Spinal cord (tissue), 10 donors: ENCODE data around the gene CAPS. TPM values are rescaled to one million over a fixed set of nuclear protein-coding genes. Genes with fewer than 3 reads are reported as not detected.
A peak's percentile ranks its signal among the peaks of the same experiment; 100 is the strongest.
"Not testable (repeated sequence)": the region's sequence is repeated elsewhere in the genome, so short reads cannot be mapped to it uniquely, and the experiment has no call there.

ENCODE experiments used
- DNase-seq, 6 donors: peaks; one replicate each; pipeline versions ENCODE4 v3.0.0 to v3.0.0-alpha.2; 2013 to 2015; ENCODE audit warnings: low spot score in 6 of 6, low read depth in 4 of 6
- H3K27ac ChIP-seq: one replicate; pipeline ENCODE4 v1.5.1; 2013; ENCODE audit warnings: low read depth, low read length, control low read depth
- H3K27me3 ChIP-seq: one replicate; pipeline ENCODE4 v1.6.1; 2013; ENCODE audit warnings: low read length; ENCODE audit not compliant: control insufficient read depth, insufficient read depth
- H3K36me3 ChIP-seq: one replicate; pipeline ENCODE4 v1.6.1; 2013; ENCODE audit warnings: low read length; ENCODE audit not compliant: control insufficient read depth, insufficient read depth
- H3K4me1 ChIP-seq: one replicate; pipeline ENCODE4 v1.6.1; 2013; ENCODE audit warnings: low read length; ENCODE audit not compliant: control insufficient read depth, insufficient read depth
- H3K4me3 ChIP-seq: one replicate; pipeline ENCODE4 v1.5.1; 2013; ENCODE audit warnings: low read depth, low read length, control low read depth
- H3K9me3 ChIP-seq: one replicate; pipeline ENCODE4 v1.6.1; 2013; ENCODE audit warnings: low read length; ENCODE audit not compliant: control insufficient read depth, insufficient read depth
- WGBS: methylation state at CpG from one replicate; pipeline ENCODE4 v1.1.5; 2013; ENCODE audit warnings: missing lambda C conversion rate; ENCODE audit not compliant: insufficient coverage; 5-methylcytosine and 5-hydroxymethylcytosine counted together
- polyA plus RNA-seq, 2 donors: library from polyadenylated mRNA; unstranded; fragments of 120-200 nt; gene quantifications; one replicate each; pipeline ENCODE4 v1.2.1, GENCODE V29; 2013; ENCODE audit not compliant: insufficient read length in 2 of 2
- total RNA-seq, 2 donors: library from RNA; depleted of rRNA in 1 of 2; stranded (reverse); fragments of 120-200 nt in 1 of 2; fragments of >200 nt in 1 of 2; gene quantifications; one replicate each; pipeline versions ENCODE4 v1.2.3 to v1.2.4, GENCODE V29; 2013 to 2014
- donor health status: healthy.

Gene CAPS
- total and polyA plus RNA-seq, 4 donors = 15.3 to 85.3 (median 49.4) TPM

DNA sequence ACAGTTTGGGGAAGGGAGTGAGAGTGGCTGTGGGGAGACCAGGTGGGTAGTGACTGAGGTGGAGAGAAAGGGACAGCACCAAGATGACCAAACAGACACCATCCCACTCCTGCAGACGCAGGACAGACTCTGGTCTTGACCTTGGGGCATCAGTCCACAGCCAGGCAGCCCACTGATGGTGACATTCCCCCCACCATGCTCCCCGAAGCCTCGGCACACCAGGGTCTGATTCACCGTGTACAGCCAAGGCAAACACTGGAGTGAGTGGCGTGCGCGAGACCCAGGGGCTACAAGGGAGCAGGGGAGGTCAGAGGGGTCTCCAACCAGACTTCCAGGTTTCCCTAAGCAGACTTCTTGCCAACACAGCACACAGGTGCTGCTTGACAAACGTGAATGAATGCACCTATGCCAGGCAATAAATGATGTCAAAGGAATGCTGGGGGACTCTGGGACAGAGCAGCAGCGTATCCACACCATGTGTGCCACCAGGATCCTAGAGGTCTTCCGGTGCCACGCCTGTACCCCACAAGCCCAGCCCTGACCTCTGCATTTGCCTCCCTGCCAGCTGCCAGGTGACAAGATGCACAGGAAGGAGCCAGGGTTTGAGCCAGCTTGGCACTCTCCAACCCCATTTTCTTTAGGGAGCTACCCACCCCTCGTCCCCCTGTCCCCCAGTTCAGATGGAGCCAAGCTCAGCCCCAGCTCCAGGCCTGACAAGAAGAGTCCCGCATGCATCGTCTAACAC lies 45.4 kb downstream of the CAPS start:
- Histone ChIP-seq H3K4me3 (no peak overlapping the region), H3K27me3 (no peaks in the 10 kb centered on the region), H3K27ac (peak overlapping the region; percentile 75), H3K36me3 (peaks cover 28% of the 10 kb centered on the region), H3K9me3 (no peaks in the 10 kb centered on the region), H3K4me1 (peaks cover 69% of the 10 kb centered on the region)
- no peak for DNase-seq
- WGBS = 77% methylated on average over 12 of the region's 14 CpGs

GRCh38 chr19:5960005-5961001 lies 46.2 kb downstream of the CAPS start:
- Histone ChIP-seq H3K27ac (peak overlapping the region; percentile 75), H3K27me3 (no peaks in the 10 kb centered on the region), H3K4me3 (no peak overlapping the region), H3K9me3 (no peaks in the 10 kb centered on the region), H3K4me1 (peaks cover 60% of the 10 kb centered on the region), H3K36me3 (peaks cover 30% of the 10 kb centered on the region)
- 49% methylated on average over 15 of the region's 18 CpGs for WGBS
- peak in 2 of 6 donors; percentile 64 to 69 for DNase-seq

- Histone ChIP-seq H3K36me3 (peaks cover 33% of the 10 kb centered on the region), H3K4me1 (peaks cover 59% of the 10 kb centered on the region), H3K27ac (peak overlapping the region; percentile 61)
- H3K27me3 ChIP-seq, H3K9me3 ChIP-seq, H3K4me3 ChIP-seq, DNase-seq: not testable (repeated sequence)
- 71% methylated on average over 5 of the region's 6 CpGs for WGBS
Measured at GRCh38 chr19:5961641-5961968, 47.6 kb downstream of the CAPS start.

DNA sequence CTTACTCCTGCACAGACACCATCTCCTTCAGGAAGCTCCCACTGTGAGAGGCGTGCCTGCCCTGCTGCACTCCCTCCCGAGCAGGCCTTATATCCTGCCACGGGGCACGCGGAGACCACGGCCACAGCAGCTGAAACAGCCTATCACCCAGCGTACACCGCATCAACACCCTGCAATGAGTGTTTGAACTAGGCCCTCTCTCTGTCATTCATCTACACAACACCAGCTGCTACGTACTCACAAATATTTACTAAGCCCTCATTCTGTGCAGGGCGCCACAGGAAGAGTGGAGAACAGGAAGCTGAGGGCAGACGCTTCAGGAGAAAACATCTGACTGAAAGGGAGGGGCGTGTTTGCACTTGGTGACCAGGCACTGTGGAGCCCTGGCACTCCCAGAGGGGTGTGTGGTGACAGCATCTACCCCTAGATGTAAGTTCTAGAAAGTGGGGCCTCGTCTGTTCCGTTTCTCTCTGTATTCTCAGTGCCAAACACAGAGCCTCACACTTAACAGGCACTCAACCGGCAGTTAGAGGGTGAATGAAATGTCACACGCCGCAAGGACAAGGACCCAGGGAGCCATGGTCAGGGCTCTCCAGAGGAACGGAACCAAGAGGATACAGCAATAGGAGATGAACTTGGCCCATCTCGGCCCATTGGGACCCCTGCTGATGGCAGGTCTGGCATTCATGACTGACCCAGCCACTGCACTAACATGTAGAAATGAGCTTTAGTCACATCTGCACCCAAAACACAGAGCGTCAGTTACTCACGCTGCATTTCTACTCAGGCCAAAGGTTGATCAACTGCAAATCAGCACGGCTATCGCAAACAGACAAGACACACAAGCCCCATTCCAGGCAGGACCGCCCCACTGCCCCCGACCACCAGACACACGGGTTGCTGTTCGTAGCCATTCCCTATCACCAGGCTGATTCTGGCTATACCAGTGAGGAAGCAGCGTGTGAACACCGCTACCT lies 48.2 kb downstream of the CAPS start:
- H3K4me1 ChIP-seq = peaks cover 52% of the 10 kb centered on the region
- H3K4me3 ChIP-seq = no peak overlapping the region
- H3K36me3 ChIP-seq = peaks cover 30% of the 10 kb centered on the region
- peak overlapping the region; percentile 61 for H3K27ac ChIP-seq
- no peaks in the 10 kb centered on the region for H3K9me3 ChIP-seq
- 60% methylated on average over 24 of the region's 29 CpGs for WGBS
- DNase-seq = peak in 1 of 6 donors; percentile 59
- H3K27me3 ChIP-seq = no peaks in the 10 kb centered on the region

DNA sequence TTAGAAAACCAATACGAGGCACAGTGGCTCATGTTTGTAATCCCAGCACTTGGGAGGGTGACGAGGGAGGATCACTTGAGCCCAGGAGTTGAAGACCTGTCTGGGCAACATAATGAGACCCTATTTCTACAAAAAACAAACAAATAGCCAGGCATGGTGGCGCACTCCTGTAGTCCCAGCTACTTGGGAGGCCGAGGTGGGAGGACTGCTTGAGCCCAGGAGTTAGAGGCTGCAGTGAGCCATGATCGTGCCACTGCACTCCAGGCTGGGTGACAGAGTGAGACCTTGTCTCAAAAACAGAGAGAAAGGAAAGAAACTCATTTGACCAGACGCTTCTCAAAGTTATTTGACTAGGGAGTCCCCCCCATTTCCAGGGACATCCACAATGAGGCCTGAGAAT lies 49.2 kb downstream of the CAPS start:
- Histone ChIP-seq H3K36me3 (peaks cover 30% of the 10 kb centered on the region), H3K4me1 (peaks cover 59% of the 10 kb centered on the region)
- not testable (repeated sequence) for H3K27ac ChIP-seq, H3K9me3 ChIP-seq, H3K27me3 ChIP-seq, H3K4me3 ChIP-seq, DNase-seq
- WGBS = 100% methylated on average over 4 of the region's 6 CpGs

DNA sequence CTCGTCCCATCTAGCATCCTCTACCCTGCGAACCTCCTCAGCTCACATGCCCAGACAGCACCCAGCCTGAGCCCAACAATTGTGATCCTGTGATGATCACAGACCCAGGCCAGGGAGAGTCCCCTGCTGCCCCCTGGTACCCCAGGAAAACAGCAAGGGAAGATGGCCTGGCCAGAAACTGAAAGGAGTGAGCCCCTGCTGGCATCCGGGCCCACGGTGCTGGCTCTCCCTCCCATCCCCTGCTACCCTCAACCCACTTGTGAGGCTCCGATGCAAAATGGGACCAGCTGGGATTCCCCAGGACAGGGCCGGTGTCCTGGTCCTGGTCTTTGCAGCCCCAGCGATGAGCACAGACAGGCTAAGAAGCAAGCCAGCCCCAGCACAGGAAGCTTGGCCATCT lies 49.8 kb downstream of the CAPS start:
- Histone ChIP-seq H3K4me3 (no peak overlapping the region), H3K36me3 (peaks cover 29% of the 10 kb centered on the region), H3K4me1 (peaks cover 59% of the 10 kb centered on the region), H3K27me3 (no peaks in the 10 kb centered on the region), H3K9me3 (no peaks in the 10 kb centered on the region), H3K27ac (no peak overlapping the region)
- DNase-seq = no peak
- WGBS = 92% methylated on average over 7 of the region's 7 CpGs

DNA sequence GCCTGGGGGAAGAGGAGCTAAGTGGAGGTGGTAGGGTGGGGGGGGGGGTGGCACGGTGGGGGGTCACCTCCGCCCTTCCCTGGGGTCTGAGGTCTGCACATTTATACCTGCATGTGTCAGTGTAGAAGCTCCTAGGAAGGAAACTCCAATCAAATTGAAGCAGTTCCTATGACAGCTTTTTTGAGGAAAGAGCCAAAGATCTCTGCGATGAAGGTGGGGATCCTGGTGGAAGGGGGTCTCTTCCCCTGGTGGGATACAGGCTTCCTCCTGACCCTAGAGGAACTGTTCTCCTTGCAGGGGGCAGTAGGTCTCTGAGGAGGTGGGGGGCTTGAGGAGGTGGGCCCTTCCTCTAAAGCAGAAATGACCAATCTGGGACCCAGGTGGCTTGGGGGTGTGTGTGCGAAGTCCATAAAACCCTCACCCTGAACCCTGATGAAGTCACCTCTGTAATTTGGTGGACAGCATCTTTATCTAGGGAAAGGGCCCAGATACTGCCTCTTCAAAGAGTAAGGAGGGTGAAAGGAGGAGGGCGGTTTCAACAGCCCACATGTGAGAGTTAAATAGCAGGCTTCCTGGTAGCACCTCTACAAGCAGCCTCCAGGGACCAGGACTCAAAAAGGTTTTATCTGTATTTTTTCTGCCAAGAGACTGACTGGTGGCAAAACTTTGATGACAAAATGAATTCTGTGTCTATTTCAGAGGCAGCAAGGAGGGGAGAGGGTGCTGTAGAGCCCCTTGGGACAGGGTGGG lies 50.9 kb downstream of the CAPS start:
- H3K36me3 ChIP-seq = peaks cover 23% of the 10 kb centered on the region
- peaks cover 54% of the 10 kb centered on the region for H3K4me1 ChIP-seq
- H3K9me3 ChIP-seq = no peaks in the 10 kb centered on the region
- H3K27me3 ChIP-seq = no peaks in the 10 kb centered on the region
- H3K4me3 ChIP-seq = no peak overlapping the region
- no peak overlapping the region for H3K27ac ChIP-seq
- 83% methylated on average over 1 of the region's 5 CpGs for WGBS
- no peak for DNase-seq
